ENCODE results near the gene WNT5B. TPM values are rescaled to one million over a fixed set of nuclear protein-coding genes. Genes with fewer than 3 reads are reported as not detected.
"Not testable (repeated sequence)": the region's sequence is repeated elsewhere in the genome, so short reads cannot be mapped to it uniquely, and the experiment has no call there.

WNT5B gene
- total RNA-seq, 5 donors from 2014 or later (not counting 1 experiment from before 2014, with no cell fraction given): 0.20 TPM; not detected in 4

- DNase-seq (no peak), ATAC-seq (replicated peaks in 1 of 4) (no peak)
- Histone ChIP-seq H3K4me1 (ENCODE audit: control insufficient read depth in 1 of 2, extremely low read depth in 1 of 2, insufficient read depth in 2 of 2, low read length in 2 of 2) (peaks cover 10 to 22% of the 10 kb centered on the region in 2 experiments), H3K9me3 (no peaks in the 10 kb centered on the region), H3K36me3 (ENCODE audit: control insufficient read depth in 2 of 2, extremely low read depth in 1 of 2, insufficient read depth in 1 of 2, low read length in 1 of 2) (no peaks in the 10 kb centered on the region), H3K4me3 (ENCODE audit: control insufficient read depth in 1 of 2, extremely low read depth in 1 of 2, low read length in 1 of 2) (no peak overlapping the region), H3K27ac (ENCODE audit: low read length) (no peak overlapping the region), H3K27me3 (replicated peaks in 1 of 2; ENCODE audit: control insufficient read depth in 2 of 2, extremely low read depth in 1 of 2, insufficient read depth in 2 of 2, low read length in 1 of 2) (no peaks in the 10 kb centered on the region)
- Mint-ChIP-seq H3K27me3 (no peaks in the 10 kb centered on the region), H3K4me3 (peak overlapping the region; percentile 92 to 94 (median 92)), H3K36me3 (peaks cover 7% of the 10 kb centered on the region), H3K9me3 (no peaks in the 10 kb centered on the region), H3K4me1 (peaks cover 52 to 61% (median 58%) of the 10 kb centered on the region in 3 donors), H3K27ac (peak overlapping the region; percentile 28 to 92)
- ChIA-PET CTCF (interaction anchor here (0.6 to 1.1 kb wide), 4 partner anchors 39 to 574 kb away, joined by 3 to 4 read pairs (median 4); no protein-coding TSS in a partner anchor), POLR2A (interaction anchor here in 1 of 2 donors (0.7 kb wide), 1 partner anchor 41 kb away, joined by 3 read pairs; no protein-coding TSS in a partner anchor)
- WGBS (ENCODE audit: insufficient coverage): no CpG with 5 or more reads among the region's 4 CpGs
These were observed 63.2 kb downstream of the WNT5B start for GRCh38 chr12:1692226-1692625.

- H3K27me3 ChIP-seq (replicated peaks in 1 of 2; ENCODE audit: control insufficient read depth in 2 of 2, extremely low read depth in 1 of 2, insufficient read depth in 2 of 2, low read length in 1 of 2): no peaks in the 10 kb centered on the region
- H3K27ac ChIP-seq (ENCODE audit: low read length): no peak overlapping the region
- H3K27ac Mint-ChIP-seq: no peak overlapping the region
- H3K4me3 ChIP-seq (ENCODE audit: control insufficient read depth in 1 of 2, extremely low read depth in 1 of 2, low read length in 1 of 2): no peak overlapping the region
- DNase-seq: no peak
- no peak for ATAC-seq (replicated peaks in 1 of 4)
- H3K4me1 Mint-ChIP-seq: peaks cover 60 to 69% (median 66%) of the 10 kb centered on the region in 3 donors
- POLR2A ChIA-PET: interaction anchor here in 1 of 2 donors (0.7 kb wide), 1 partner anchor 42 kb away, joined by 3 read pairs; no protein-coding TSS in a partner anchor
- 98% methylated on average over 6 of the region's 15 CpGs for WGBS (ENCODE audit: insufficient coverage)
- peaks cover 10% of the 10 kb centered on the region for H3K36me3 Mint-ChIP-seq
- peaks cover 12 to 25% of the 10 kb centered on the region in 2 experiments for H3K4me1 ChIP-seq (ENCODE audit: control insufficient read depth in 1 of 2, extremely low read depth in 1 of 2, insufficient read depth in 2 of 2, low read length in 2 of 2)
- no peaks in the 10 kb centered on the region for H3K27me3 Mint-ChIP-seq
- CTCF ChIA-PET: interaction anchor here (0.7 to 1.1 kb wide), 3 partner anchors 25 to 40 kb away, joined by 3 to 4 read pairs (median 3); no protein-coding TSS in a partner anchor
- no peaks in the 10 kb centered on the region for H3K36me3 ChIP-seq (ENCODE audit: control insufficient read depth in 2 of 2, extremely low read depth in 1 of 2, insufficient read depth in 1 of 2, low read length in 1 of 2)
- H3K9me3 Mint-ChIP-seq: no peaks in the 10 kb centered on the region
- H3K9me3 ChIP-seq: no peaks in the 10 kb centered on the region
- H3K4me3 Mint-ChIP-seq: peak overlapping the region in 2 of 3 donors; percentile 31 to 92
These were observed 64.0 kb downstream of the WNT5B start for GRCh38 chr12:1692895-1693610.

- WGBS (ENCODE audit: insufficient coverage): 100% methylated on average over 2 of the region's 8 CpGs
- H3K4me1 ChIP-seq (ENCODE audit: control insufficient read depth in 1 of 2, extremely low read depth in 1 of 2, insufficient read depth in 2 of 2, low read length in 2 of 2): peaks cover 9 to 26% of the 10 kb centered on the region in 2 experiments
- POLR2A ChIA-PET; H3K27me3 Mint-ChIP-seq; H3K36me3 ChIP-seq (ENCODE audit: control insufficient read depth in 2 of 2, extremely low read depth in 1 of 2, insufficient read depth in 1 of 2, low read length in 1 of 2); H3K4me3 ChIP-seq (ENCODE audit: control insufficient read depth in 1 of 2, extremely low read depth in 1 of 2, low read length in 1 of 2); H3K9me3 ChIP-seq; ATAC-seq (replicated peaks in 1 of 4); H3K27ac ChIP-seq (ENCODE audit: low read length); H3K4me3 Mint-ChIP-seq; H3K36me3 Mint-ChIP-seq; H3K27ac Mint-ChIP-seq; DNase-seq; H3K27me3 ChIP-seq (replicated peaks in 1 of 2; ENCODE audit: control insufficient read depth in 2 of 2, extremely low read depth in 1 of 2, insufficient read depth in 2 of 2, low read length in 1 of 2); H3K9me3 Mint-ChIP-seq: not testable (repeated sequence)
- H3K4me1 Mint-ChIP-seq: peaks cover 71 to 75% (median 74%) of the 10 kb centered on the region in 3 donors
- CTCF ChIA-PET: interaction anchor here in 1 of 2 donors (0.7 kb wide), 1 partner anchor 45 kb away, joined by 3 read pairs; no protein-coding TSS in a partner anchor
These were observed 66.1 kb downstream of the WNT5B start for GRCh38 chr12:1695097-1695496.

GRCh38 chr12:1695886-1696670 is 67.0 kb downstream of the WNT5B start:
- WGBS (ENCODE audit: insufficient coverage): 17% methylated on average over 1 of the region's 8 CpGs
- peaks cover 10% of the 10 kb centered on the region for H3K36me3 Mint-ChIP-seq
- H3K9me3 ChIP-seq: no peaks in the 10 kb centered on the region
- DNase-seq (no peak), ATAC-seq (replicated peaks in 1 of 4) (no peak)
- H3K27ac ChIP-seq (ENCODE audit: low read length): no peak overlapping the region
- peak overlapping the region in 1 of 3 donors; percentile 17 for H3K4me3 Mint-ChIP-seq
- no peaks in the 10 kb centered on the region for H3K27me3 ChIP-seq (replicated peaks in 1 of 2; ENCODE audit: control insufficient read depth in 2 of 2, extremely low read depth in 1 of 2, insufficient read depth in 2 of 2, low read length in 1 of 2)
- POLR2A ChIA-PET: interaction anchor here in 1 of 2 donors (0.7 kb wide), 1 partner anchor 17 kb away, joined by 9 read pairs; no protein-coding TSS in a partner anchor
- H3K27ac Mint-ChIP-seq: peak overlapping the region; percentile 19 to 20
- H3K27me3 Mint-ChIP-seq: no peaks in the 10 kb centered on the region
- H3K4me1 Mint-ChIP-seq: peaks cover 73 to 75% (median 74%) of the 10 kb centered on the region in 3 donors
- CTCF ChIA-PET: interaction anchor here (0.6 to 0.7 kb wide), 3 partner anchors 12 to 578 kb away, joined by 4 to 8 read pairs (median 7); no protein-coding TSS in a partner anchor
- H3K36me3 ChIP-seq (ENCODE audit: control insufficient read depth in 2 of 2, extremely low read depth in 1 of 2, insufficient read depth in 1 of 2, low read length in 1 of 2): no peaks in the 10 kb centered on the region
- H3K4me1 ChIP-seq (ENCODE audit: control insufficient read depth in 1 of 2, extremely low read depth in 1 of 2, insufficient read depth in 2 of 2, low read length in 2 of 2): peaks cover 5 to 22% of the 10 kb centered on the region in 2 experiments
- H3K4me3 ChIP-seq (ENCODE audit: control insufficient read depth in 1 of 2, extremely low read depth in 1 of 2, low read length in 1 of 2): no peak overlapping the region
- H3K9me3 Mint-ChIP-seq: no peaks in the 10 kb centered on the region

- POLR2A ChIA-PET: interaction anchor here in 1 of 2 donors (0.6 kb wide), 1 partner anchor 457 kb away, joined by 3 read pairs; no protein-coding TSS in a partner anchor
These were observed 67.8 kb downstream of the WNT5B start for GRCh38 chr12:1696800-1697199.

More at GRCh38 chr12:1696800-1697199, 67.8 kb downstream of the WNT5B start:
- peaks cover 5 to 18% of the 10 kb centered on the region in 2 experiments for H3K4me1 ChIP-seq (ENCODE audit: control insufficient read depth in 1 of 2, extremely low read depth in 1 of 2, insufficient read depth in 2 of 2, low read length in 2 of 2)
- ATAC-seq (replicated peaks in 1 of 4): no peak
- no peak overlapping the region for H3K27ac ChIP-seq (ENCODE audit: low read length)
- Mint-ChIP-seq H3K9me3 (no peaks in the 10 kb centered on the region), H3K4me1 (peaks cover 72 to 73% (median 72%) of the 10 kb centered on the region in 3 donors), H3K27ac (no peak overlapping the region), H3K4me3 (no peak overlapping the region), H3K27me3 (no peaks in the 10 kb centered on the region), H3K36me3 (peaks cover 10% of the 10 kb centered on the region)
- no peak for DNase-seq
- CTCF ChIA-PET: interaction anchor here in 1 of 2 donors (0.6 kb wide), 1 partner anchor 95 kb away, joined by 3 read pairs; no protein-coding TSS in a partner anchor
- no peak overlapping the region for H3K4me3 ChIP-seq (ENCODE audit: control insufficient read depth in 1 of 2, extremely low read depth in 1 of 2, low read length in 1 of 2)
- no peaks in the 10 kb centered on the region for H3K27me3 ChIP-seq (replicated peaks in 1 of 2; ENCODE audit: control insufficient read depth in 2 of 2, extremely low read depth in 1 of 2, insufficient read depth in 2 of 2, low read length in 1 of 2)
- no peaks in the 10 kb centered on the region for H3K36me3 ChIP-seq (ENCODE audit: control insufficient read depth in 2 of 2, extremely low read depth in 1 of 2, insufficient read depth in 1 of 2, low read length in 1 of 2)
- no peaks in the 10 kb centered on the region for H3K9me3 ChIP-seq
